ENCODE results near the gene PRKG1.

The PRKG1 gene

GRCh38 chr10:51168086-51168815 is 94.0 kb downstream of the PRKG1 start:
- no peaks in the 10 kb centered on the region for H3F3A ChIP-seq (ENCODE audit: insufficient read depth)
- no peak overlapping the region for H2AFZ ChIP-seq (ENCODE audit: low read depth, low read length, severe bottlenecking)
- H3K36me3 ChIP-seq (ENCODE audit: low read length) = no peaks in the 10 kb centered on the region
- H3K4me2 ChIP-seq (ENCODE audit: low read depth, low read length, poor library complexity, severe bottlenecking) = no peak overlapping the region
- H3K9ac ChIP-seq (ENCODE audit: low read length) = no peak overlapping the region
- H3K27me3 ChIP-seq (ENCODE audit: low read length) = no peaks in the 10 kb centered on the region
- no peak overlapping the region for H3K4me3 ChIP-seq (ENCODE audit: insufficient read depth, low read length, poor library complexity, severe bottlenecking)
- no peaks in the 10 kb centered on the region for H4K20me1 ChIP-seq (ENCODE audit: low read depth, low read length)
- H3K9me3 ChIP-seq (ENCODE audit: insufficient read depth, low read length) = no peaks in the 10 kb centered on the region
- no peaks in the 10 kb centered on the region for H3K9me2 ChIP-seq (replicated peaks; ENCODE audit: insufficient read depth, low read length)
- no peaks in the 10 kb centered on the region for H3K79me2 ChIP-seq (ENCODE audit: insufficient read depth, low read length)
- TF ChIP-seq, protein P1, sequence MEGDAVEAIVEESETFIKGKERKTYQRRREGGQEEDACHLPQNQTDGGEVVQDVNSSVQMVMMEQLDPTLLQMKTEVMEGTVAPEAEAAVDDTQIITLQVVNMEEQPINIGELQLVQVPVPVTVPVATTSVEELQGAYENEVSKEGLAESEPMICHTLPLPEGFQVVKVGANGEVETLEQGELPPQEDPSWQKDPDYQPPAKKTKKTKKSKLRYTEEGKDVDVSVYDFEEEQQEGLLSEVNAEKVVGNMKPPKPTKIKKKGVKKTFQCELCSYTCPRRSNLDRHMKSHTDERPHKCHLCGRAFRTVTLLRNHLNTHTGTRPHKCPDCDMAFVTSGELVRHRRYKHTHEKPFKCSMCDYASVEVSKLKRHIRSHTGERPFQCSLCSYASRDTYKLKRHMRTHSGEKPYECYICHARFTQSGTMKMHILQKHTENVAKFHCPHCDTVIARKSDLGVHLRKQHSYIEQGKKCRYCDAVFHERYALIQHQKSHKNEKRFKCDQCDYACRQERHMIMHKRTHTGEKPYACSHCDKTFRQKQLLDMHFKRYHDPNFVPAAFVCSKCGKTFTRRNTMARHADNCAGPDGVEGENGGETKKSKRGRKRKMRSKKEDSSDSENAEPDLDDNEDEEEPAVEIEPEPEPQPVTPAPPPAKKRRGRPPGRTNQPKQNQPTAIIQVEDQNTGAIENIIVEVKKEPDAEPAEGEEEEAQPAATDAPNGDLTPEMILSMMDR (IDR thresholded peaks at IDR 0.05; ENCODE audit: insufficient read depth, low read length, poor library complexity, severe bottlenecking) = no peak
- no peak for TF ChIP-seq EZH2phosphoT487 (conservative IDR thresholded peaks at IDR 0.05; ENCODE audit: low read length)
- H3K27ac ChIP-seq (ENCODE audit: low read depth, low read length) = no peak overlapping the region

DNA sequence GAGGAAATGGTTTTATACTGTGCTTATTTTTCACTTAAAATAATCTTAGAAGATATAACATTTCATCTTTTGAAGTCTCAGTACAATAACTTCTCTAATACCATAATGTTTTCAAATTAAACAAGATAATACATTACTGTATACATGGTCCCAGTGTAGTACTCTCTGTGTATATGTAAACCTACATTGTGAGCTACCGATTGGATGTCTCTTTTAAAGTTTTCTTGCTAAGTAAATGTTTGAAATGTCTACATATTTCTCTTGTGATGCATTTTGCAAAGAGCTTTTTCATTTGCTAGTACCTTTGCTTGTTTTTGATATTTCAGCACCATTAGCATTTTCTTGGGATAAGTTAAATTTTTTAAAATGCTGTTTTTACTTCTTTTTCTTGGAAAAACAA is 94.8 kb downstream of the PRKG1 start:
- H4K20me1 ChIP-seq (ENCODE audit: low read depth, low read length) = no peaks in the 10 kb centered on the region
- H3K4me2 ChIP-seq (ENCODE audit: low read depth, low read length, poor library complexity, severe bottlenecking) = no peak overlapping the region
- H3K27ac ChIP-seq (ENCODE audit: low read depth, low read length) = no peak overlapping the region
- H3F3A ChIP-seq (ENCODE audit: insufficient read depth) = no peaks in the 10 kb centered on the region
- no peaks in the 10 kb centered on the region for H3K36me3 ChIP-seq (ENCODE audit: low read length)
- H3K9ac ChIP-seq (ENCODE audit: low read length) = no peak overlapping the region
- H2AFZ ChIP-seq (ENCODE audit: low read depth, low read length, severe bottlenecking) = no peak overlapping the region
- H3K79me2 ChIP-seq (ENCODE audit: insufficient read depth, low read length) = no peaks in the 10 kb centered on the region
- no peak for TF ChIP-seq EZH2phosphoT487 (conservative IDR thresholded peaks at IDR 0.05; ENCODE audit: low read length)
- TF ChIP-seq, protein P1 (IDR thresholded peaks at IDR 0.05; ENCODE audit: insufficient read depth, low read length, poor library complexity, severe bottlenecking) = no peak
- no peaks in the 10 kb centered on the region for H3K9me2 ChIP-seq (replicated peaks; ENCODE audit: insufficient read depth, low read length)
- H3K4me3 ChIP-seq (ENCODE audit: insufficient read depth, low read length, poor library complexity, severe bottlenecking) = no peak overlapping the region
- H3K27me3 ChIP-seq (ENCODE audit: low read length) = no peaks in the 10 kb centered on the region
- H3K9me3 ChIP-seq (ENCODE audit: insufficient read depth, low read length) = no peaks in the 10 kb centered on the region

DNA sequence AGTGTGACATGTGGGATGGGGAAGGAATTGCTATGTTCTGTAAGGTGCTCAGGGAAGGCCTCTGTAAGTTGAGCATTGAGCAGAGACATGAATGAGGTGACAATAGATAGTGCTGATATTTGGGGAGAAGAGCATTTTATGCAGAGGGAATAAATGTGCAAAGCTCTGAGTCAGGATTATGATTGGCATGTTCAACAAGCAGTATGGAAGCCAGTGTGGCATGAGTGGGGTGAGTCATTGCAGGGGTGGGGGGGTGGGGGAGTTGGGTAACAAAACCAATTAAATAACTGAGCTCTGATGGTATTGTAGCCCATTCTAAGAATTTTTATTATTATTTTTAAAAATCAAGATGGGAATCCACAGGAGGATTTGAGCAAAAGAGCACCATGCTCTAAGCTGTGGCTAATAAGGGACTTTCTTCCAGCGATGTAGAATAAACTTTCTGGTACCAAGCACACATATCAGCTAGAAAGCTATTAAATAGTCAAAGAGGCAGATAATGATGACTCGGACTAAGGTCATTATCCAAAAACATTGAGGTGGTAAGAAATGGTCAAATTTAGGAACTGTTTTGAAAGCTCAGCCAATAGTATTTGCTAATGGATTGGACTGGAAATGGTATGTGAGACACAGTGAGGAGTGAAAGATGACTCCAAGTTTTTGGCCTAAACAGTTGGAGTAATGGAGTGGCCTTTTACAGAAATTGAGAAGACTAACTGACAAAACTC is 96.4 kb downstream of the PRKG1 start:
- Histone ChIP-seq H3K27ac (ENCODE audit: low read depth, low read length) (no peak overlapping the region), H4K20me1 (ENCODE audit: low read depth, low read length) (no peaks in the 10 kb centered on the region), H3K36me3 (ENCODE audit: low read length) (no peaks in the 10 kb centered on the region), H3K9ac (ENCODE audit: low read length) (no peak overlapping the region), H3K9me3 (ENCODE audit: insufficient read depth, low read length) (no peaks in the 10 kb centered on the region), H3K4me3 (ENCODE audit: insufficient read depth, low read length, poor library complexity, severe bottlenecking) (no peak overlapping the region), H3K79me2 (ENCODE audit: insufficient read depth, low read length) (no peaks in the 10 kb centered on the region), H2AFZ (ENCODE audit: low read depth, low read length, severe bottlenecking) (no peak overlapping the region), H3K9me2 (replicated peaks; ENCODE audit: insufficient read depth, low read length) (no peaks in the 10 kb centered on the region), H3F3A (ENCODE audit: insufficient read depth) (no peaks in the 10 kb centered on the region), H3K27me3 (ENCODE audit: low read length) (no peaks in the 10 kb centered on the region), H3K4me2 (ENCODE audit: low read depth, low read length, poor library complexity, severe bottlenecking) (no peak overlapping the region)
- TF ChIP-seq EZH2phosphoT487 (conservative IDR thresholded peaks at IDR 0.05; ENCODE audit: low read length) = no peak
- TF ChIP-seq, protein P1 (IDR thresholded peaks at IDR 0.05; ENCODE audit: insufficient read depth, low read length, poor library complexity, severe bottlenecking) = no peak
